Osteoblast (primary cell): ENCODE data around the gene OTOA. TPM values are rescaled to one million over a fixed set of nuclear protein-coding genes. Genes with fewer than 3 reads are reported as not detected.
"Not testable (repeated sequence)": the region's sequence is repeated elsewhere in the genome, so short reads cannot be mapped to it uniquely, and the experiment has no call there.

Experiments used
- DNase-seq: peaks from one replicate; pipeline ENCODE4 v3.0.0; 2011; ENCODE audit warnings: low spot score, mixed read lengths; ENCODE audit not compliant: insufficient read length; ENCODE audit errors: missing footprints
- H2AFZ ChIP-seq: 2 replicates; pipeline ENCODE4 v1.6.0; 2011; ENCODE audit warnings: mild to moderate bottlenecking, low read length
- H3K27ac ChIP-seq: 2 replicates; pipeline ENCODE4 v1.5.1; 2011; ENCODE audit warnings: mild to moderate bottlenecking, low read depth, low read length, moderate library complexity
- H3K27me3 ChIP-seq: 2 replicates; pipeline ENCODE4 v1.6.0; 2012; ENCODE audit warnings: mild to moderate bottlenecking, control low read depth, inconsistent platforms, low read length, moderate library complexity; ENCODE audit not compliant: insufficient read depth
- H3K36me3 ChIP-seq: 2 replicates; pipeline ENCODE4 v1.5.1; 2011; ENCODE audit warnings: mild to moderate bottlenecking, low read length, control low read depth, moderate library complexity; ENCODE audit not compliant: insufficient read depth
- H3K4me1 ChIP-seq: 2 replicates; pipeline ENCODE4 v1.5.1; 2011; ENCODE audit warnings: mild to moderate bottlenecking, low read length, control low read depth, moderate library complexity; ENCODE audit not compliant: insufficient read depth
- H3K4me2 ChIP-seq: 2 replicates; pipeline ENCODE4 v1.6.0; 2011; ENCODE audit warnings: mild to moderate bottlenecking, low read length; ENCODE audit not compliant: insufficient read depth
- H3K4me3 ChIP-seq: fragments of 200-600 bp; sonication (generic); 3 replicates; pipeline ENCODE4 v1.5.1; 2012; ENCODE audit warnings: mild to moderate bottlenecking, low read length, inconsistent platforms; ENCODE audit not compliant: insufficient read depth
- H3K79me2 ChIP-seq: 2 replicates; pipeline ENCODE4 v1.6.0; 2012; ENCODE audit warnings: mild to moderate bottlenecking, low read length, control low read depth, inconsistent platforms; ENCODE audit not compliant: insufficient read depth
- H3K9me3 ChIP-seq: 2 replicates; pipeline ENCODE4 v1.5.1; 2011; ENCODE audit warnings: low read depth, low read length, control low read depth
- H4K20me1 ChIP-seq: 2 replicates; pipeline ENCODE4 v1.6.0; 2012; ENCODE audit warnings: mild to moderate bottlenecking, low read length, control low read depth; ENCODE audit not compliant: insufficient read depth
- CTCF ChIP-seq: IDR thresholded peaks from 2 replicates; pipeline ENCODE4 v1.5.1; 2011; ENCODE audit warnings: mild to moderate bottlenecking, low read depth, low read length, moderate library complexity; ENCODE audit errors: extremely low read depth
- total RNA-seq: library from RNA; depleted of rRNA; stranded (reverse); fragments of >200 nt; gene quantifications from 2 replicates; pipeline ENCODE4 v1.2.3, GENCODE V29; 2012

OTOA gene
- total RNA-seq, 1 donor, result under 0.01 TPM

DNA sequence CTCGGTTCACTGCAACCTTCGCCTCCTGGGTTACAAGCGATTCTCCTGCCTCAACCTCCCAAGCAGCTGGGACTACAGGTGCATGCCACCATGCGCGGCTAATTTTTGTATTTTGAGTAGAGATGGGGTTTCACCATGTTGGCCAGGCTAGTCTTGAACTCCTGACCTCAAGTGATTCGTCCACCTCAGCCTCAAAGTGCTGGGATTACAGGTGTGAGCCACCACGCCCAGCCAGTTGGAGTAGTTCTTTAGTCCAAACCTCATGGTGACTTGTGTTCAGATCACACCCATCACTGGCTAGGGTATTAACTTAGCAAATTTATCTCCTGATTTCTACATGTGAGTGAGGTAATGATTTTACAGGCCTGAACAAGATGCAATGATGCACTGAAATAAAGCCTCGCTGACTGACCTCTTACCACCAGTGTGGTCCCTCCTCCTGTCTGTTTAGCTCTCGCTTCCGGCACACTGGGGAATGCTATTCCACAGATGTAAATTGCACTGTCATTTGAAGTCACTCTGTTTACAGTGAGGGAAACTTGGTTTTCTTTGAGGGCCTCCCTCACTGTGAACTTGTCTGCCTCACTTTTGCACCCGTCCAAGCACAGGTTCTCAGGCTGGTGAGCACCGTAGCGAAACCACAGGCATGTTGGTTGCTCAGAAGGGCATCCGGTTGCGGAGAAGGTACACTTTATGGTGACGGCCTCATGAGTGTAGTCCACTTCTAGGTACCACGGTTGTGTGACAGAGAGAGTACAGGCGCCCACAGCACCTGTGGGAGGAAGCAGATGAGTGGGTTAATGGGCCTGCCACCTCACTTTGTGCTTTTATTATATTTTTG, 16.8 kb upstream of the OTOA start:
- Histone ChIP-seq H3K27ac (no peak overlapping the region), H2AFZ (no peak overlapping the region), H3K4me3 (no peak overlapping the region), H3K4me1 (peaks cover 15% of the 10 kb centered on the region), H3K4me2 (no peak overlapping the region), H4K20me1 (peaks cover 3% of the 10 kb centered on the region), H3K36me3 (no peaks in the 10 kb centered on the region), H3K79me2 (peaks cover 69% of the 10 kb centered on the region), H3K27me3 (no peaks in the 10 kb centered on the region), H3K9me3 (no peaks in the 10 kb centered on the region)
- no peak for DNase-seq
- no peak for TF ChIP-seq CTCF

GRCh38 chr16:21647562-21648164, 16.1 kb upstream of the OTOA start:
- DNase-seq, result no peak
- H4K20me1 ChIP-seq, result peaks cover 3% of the 10 kb centered on the region
- no peak overlapping the region for H3K4me3 ChIP-seq

DNA sequence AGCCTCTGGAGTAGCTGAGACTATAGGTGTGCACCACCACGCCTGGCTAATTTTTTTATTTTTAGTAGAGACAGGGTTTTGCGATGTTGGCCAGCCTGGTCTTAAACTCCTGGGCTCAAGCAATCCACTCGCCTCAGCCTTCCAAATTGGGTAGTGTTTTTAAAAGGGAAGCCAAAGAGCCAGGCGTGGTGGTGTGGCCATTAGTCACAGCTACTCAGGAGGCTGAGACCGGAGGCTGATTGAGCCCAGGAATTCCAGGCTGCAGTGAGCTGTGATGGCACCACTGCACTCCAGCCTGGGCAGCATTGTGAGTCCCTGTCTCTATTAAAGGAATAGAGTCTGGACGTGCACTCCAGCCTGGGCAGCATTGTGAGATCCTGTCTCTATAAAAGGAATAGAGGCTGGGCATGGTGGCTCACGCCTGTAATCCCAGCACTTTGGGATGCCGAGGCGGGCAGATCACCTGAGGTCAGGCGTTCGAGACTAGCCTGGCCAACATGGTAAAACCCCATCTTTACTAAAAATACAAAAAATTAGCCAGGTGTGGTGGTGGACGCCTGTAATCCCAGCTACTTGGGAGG, 13.9 kb upstream of the OTOA start:
- not testable (repeated sequence) for H3K27me3 ChIP-seq, DNase-seq, H2AFZ ChIP-seq, H4K20me1 ChIP-seq, H3K9me3 ChIP-seq, H3K4me3 ChIP-seq, H3K27ac ChIP-seq, H3K36me3 ChIP-seq, H3K4me2 ChIP-seq
- peaks cover 63% of the 10 kb centered on the region for H3K79me2 ChIP-seq
- peaks cover 13% of the 10 kb centered on the region for H3K4me1 ChIP-seq

More at GRCh38 chr16:21647562-21648164, 16.1 kb upstream of the OTOA start:
- H3K4me2 ChIP-seq, result no peak overlapping the region
- TF ChIP-seq CTCF, result no peak
- H2AFZ ChIP-seq, result no peak overlapping the region
- H3K27ac ChIP-seq, result no peak overlapping the region
- peaks cover 68% of the 10 kb centered on the region for H3K79me2 ChIP-seq
- no peaks in the 10 kb centered on the region for H3K9me3 ChIP-seq
- H3K4me1 ChIP-seq, result peaks cover 15% of the 10 kb centered on the region
- no peaks in the 10 kb centered on the region for H3K36me3 ChIP-seq
- H3K27me3 ChIP-seq, result no peaks in the 10 kb centered on the region

DNA sequence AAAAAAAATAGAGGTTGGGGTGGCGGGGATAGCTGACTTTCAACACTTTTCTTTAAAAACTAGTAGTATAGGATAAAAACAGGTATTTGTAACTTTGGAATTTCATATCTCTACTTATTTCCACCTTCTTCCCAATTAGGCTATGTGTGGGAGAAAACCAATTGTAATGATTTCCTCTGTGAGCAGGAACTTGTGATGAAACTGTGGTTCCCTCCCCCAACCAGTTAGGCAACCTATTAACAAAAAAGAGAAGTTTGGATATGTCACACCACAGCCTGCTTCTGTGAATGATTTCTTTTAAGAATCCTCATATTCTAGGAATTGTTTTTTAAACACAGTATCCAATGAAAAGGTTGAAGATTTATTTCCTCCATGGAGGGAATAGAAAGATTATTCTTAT, 13.2 kb upstream of the OTOA start:
- Histone ChIP-seq H4K20me1 (peaks cover 10% of the 10 kb centered on the region), H3K4me3 (no peak overlapping the region), H3K27ac (no peak overlapping the region), H3K4me1 (peaks cover 11% of the 10 kb centered on the region), H3K36me3 (peaks cover 7% of the 10 kb centered on the region), H3K9me3 (no peaks in the 10 kb centered on the region), H3K79me2 (peaks cover 62% of the 10 kb centered on the region), H3K4me2 (no peak overlapping the region), H2AFZ (no peak overlapping the region), H3K27me3 (no peaks in the 10 kb centered on the region)
- no peak for DNase-seq
- no peak for TF ChIP-seq CTCF
